Osteocyte (in vitro differentiated cells): ENCODE results near the gene DCTN5. TPM values are rescaled to one million over a fixed set of nuclear protein-coding genes. Genes with fewer than 3 reads are reported as not detected.

Experiments used
- DNase-seq: peaks from one replicate; pipeline ENCODE4 v3.0.0; 2021; ENCODE audit warnings: mixed read lengths; ENCODE audit not compliant: unreplicated experiment; ENCODE audit errors: extremely low spot score
- H3K27ac Mint-ChIP-seq: one replicate; pipeline ENCODE4 v1.8.0; 2021; ENCODE audit warnings: mild to moderate bottlenecking, mixed read lengths; ENCODE audit not compliant: unreplicated experiment
- H3K27me3 Mint-ChIP-seq: one replicate; pipeline ENCODE4 v1.8.0; 2021; ENCODE audit warnings: mixed read lengths; ENCODE audit not compliant: unreplicated experiment
- H3K36me3 Mint-ChIP-seq: one replicate; pipeline ENCODE4 v1.8.0; 2021; ENCODE audit warnings: mixed read lengths; ENCODE audit not compliant: unreplicated experiment
- H3K4me1 Mint-ChIP-seq: one replicate; pipeline ENCODE4 v1.8.0; 2021; ENCODE audit warnings: mixed read lengths; ENCODE audit not compliant: unreplicated experiment
- H3K4me3 Mint-ChIP-seq: one replicate; pipeline ENCODE4 v1.8.0; 2021; ENCODE audit warnings: mild to moderate bottlenecking, moderate library complexity, mixed read lengths; ENCODE audit not compliant: unreplicated experiment
- H3K9me3 Mint-ChIP-seq: one replicate; pipeline ENCODE4 v1.8.0; 2021; ENCODE audit warnings: mixed read lengths; ENCODE audit not compliant: unreplicated experiment
- total RNA-seq: library from RNA; stranded (reverse); gene quantifications from 2 replicates; pipeline ENCODE4 v1.2.1, GENCODE V29; 2021
- TF ChIP-seq, protein P1 (sequence below): fragments of 200-600 bp; sonication (generic); IDR thresholded peaks from 2 replicates; pipeline ENCODE4 v1.5.0; 2021; ENCODE audit warnings: antibody characterized with exemption, mild to moderate bottlenecking, moderate library complexity

The DCTN5 gene
- total RNA-seq, 1 donor from 2014 or later: 65.3 TPM

DNA sequence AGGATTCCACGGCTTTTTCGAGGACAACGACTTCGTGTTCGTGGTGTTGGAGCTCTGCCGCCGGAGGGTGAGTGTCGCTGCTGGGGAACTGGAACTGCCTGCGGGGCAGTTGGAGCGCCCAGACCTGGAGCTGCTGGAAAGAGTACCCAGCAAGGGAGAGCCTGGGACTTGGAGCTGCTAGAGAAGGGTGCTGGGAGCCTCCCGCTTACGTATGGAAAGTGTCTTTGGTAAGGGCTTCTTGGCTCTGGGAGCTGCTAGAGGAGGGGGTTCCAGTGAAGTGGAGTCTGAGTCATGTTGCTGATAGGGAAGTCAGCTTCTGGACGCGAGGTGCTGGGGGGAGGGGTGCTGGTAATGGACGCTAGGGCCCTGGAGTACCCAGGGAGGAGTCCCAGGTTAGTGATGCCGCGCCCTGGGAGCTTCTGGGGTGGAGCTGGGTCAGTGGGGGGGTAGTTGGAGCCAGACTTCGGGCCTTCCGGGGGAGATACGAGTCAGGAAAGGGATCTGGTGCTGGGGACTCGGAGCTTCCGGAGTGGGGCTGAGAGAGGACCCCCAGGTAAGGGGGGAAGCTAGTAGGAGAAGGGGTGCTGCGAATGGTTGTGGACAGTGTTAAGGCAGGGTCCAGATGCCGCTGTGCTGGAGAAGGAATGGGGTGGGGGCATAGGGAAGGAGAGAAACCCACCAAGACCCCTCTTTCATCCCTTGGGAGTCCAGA lies 38.2 kb downstream of the DCTN5 start:
- Mint-ChIP-seq H3K36me3 (peaks cover 8% of the 10 kb centered on the region), H3K4me1 (peaks cover 29% of the 10 kb centered on the region), H3K27ac (no peak overlapping the region), H3K4me3 (peak overlapping the region; percentile 78), H3K9me3 (no peaks in the 10 kb centered on the region), H3K27me3 (no peaks in the 10 kb centered on the region)
- DNase-seq: no peak
- TF ChIP-seq, protein P1, sequence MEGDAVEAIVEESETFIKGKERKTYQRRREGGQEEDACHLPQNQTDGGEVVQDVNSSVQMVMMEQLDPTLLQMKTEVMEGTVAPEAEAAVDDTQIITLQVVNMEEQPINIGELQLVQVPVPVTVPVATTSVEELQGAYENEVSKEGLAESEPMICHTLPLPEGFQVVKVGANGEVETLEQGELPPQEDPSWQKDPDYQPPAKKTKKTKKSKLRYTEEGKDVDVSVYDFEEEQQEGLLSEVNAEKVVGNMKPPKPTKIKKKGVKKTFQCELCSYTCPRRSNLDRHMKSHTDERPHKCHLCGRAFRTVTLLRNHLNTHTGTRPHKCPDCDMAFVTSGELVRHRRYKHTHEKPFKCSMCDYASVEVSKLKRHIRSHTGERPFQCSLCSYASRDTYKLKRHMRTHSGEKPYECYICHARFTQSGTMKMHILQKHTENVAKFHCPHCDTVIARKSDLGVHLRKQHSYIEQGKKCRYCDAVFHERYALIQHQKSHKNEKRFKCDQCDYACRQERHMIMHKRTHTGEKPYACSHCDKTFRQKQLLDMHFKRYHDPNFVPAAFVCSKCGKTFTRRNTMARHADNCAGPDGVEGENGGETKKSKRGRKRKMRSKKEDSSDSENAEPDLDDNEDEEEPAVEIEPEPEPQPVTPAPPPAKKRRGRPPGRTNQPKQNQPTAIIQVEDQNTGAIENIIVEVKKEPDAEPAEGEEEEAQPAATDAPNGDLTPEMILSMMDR: no peak

- Mint-ChIP-seq H3K9me3 (no peaks in the 10 kb centered on the region), H3K4me1 (peaks cover 29% of the 10 kb centered on the region), H3K27ac (no peak overlapping the region), H3K4me3 (peak overlapping the region; percentile 78), H3K27me3 (no peaks in the 10 kb centered on the region), H3K36me3 (peaks cover 7% of the 10 kb centered on the region)
- TF ChIP-seq, protein P1: no peak
- DNase-seq: no peak
These were observed 38.7 kb downstream of the DCTN5 start for GRCh38 chr16:23679986-23680336.

- no peak for DNase-seq
- Mint-ChIP-seq H3K4me1 (peaks cover 29% of the 10 kb centered on the region), H3K27me3 (no peaks in the 10 kb centered on the region), H3K36me3 (peaks cover 14% of the 10 kb centered on the region), H3K4me3 (no peak overlapping the region), H3K27ac (no peak overlapping the region), H3K9me3 (no peaks in the 10 kb centered on the region)
- TF ChIP-seq, protein P1: no peak
These were observed 40.9 kb downstream of the DCTN5 start for GRCh38 chr16:23682181-23682580.

DNA sequence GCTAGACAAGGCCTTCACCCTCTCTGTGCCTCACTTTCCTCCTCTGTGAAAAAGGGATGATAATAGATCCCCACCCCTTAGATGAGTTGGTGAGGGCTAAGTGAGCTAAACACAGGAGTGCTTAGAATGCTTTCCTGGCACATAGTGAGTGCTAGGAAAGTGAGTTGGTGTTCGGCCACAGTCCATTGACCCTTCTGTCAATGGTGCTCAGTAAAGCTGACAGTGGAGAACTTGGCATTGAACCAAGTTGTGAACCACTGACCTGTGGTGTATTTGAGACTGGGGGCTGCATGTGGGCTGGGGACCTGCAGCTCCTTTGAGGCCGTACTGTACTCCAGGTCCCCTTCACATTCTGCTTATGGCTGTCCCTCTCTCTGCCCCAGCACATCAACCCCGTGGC lies 42.2 kb downstream of the DCTN5 start:
- no peak overlapping the region for H3K4me3 Mint-ChIP-seq
- H3K27ac Mint-ChIP-seq: no peak overlapping the region
- peaks cover 24% of the 10 kb centered on the region for H3K4me1 Mint-ChIP-seq
- TF ChIP-seq, protein P1: no peak
- DNase-seq: no peak
- peaks cover 22% of the 10 kb centered on the region for H3K36me3 Mint-ChIP-seq
- no peaks in the 10 kb centered on the region for H3K27me3 Mint-ChIP-seq
- no peaks in the 10 kb centered on the region for H3K9me3 Mint-ChIP-seq

DNA sequence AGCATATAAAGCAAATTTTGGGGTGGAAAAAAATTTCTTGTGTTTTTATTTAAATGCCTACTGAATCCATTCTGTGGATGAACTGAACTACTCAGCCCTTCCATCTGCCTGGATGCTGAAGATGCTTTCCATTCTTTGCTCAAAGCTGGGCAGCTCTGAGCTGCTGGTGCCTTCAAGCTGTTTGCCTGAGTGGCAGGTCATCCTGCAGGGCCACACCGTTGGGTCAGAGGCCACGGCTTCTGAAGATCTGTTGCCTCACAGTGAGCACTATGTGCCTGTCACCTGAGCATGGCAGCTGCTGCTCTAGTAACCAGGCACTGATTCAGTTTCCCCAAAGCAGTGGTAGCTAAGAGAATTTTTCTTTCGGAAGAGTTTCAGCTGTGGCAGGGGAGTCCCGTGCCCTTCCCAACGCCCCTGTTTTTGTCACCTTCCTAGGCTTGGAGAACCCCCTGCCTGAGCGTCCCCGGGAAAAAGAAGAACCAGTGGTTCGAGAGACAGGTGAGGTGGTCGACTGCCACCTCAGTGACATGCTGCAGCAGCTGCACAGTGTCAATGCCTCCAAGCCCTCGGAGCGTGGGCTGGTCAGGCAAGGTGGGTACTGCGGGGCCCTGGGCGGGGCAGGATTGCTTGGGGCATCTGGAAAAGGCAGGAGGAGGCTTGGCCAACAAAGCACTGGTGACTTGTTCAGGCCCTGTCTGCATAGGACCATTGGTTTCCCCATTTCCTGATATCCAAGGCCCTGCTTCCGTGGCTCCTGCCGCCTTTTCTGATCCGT lies 46.0 kb downstream of the DCTN5 start:
- no peaks in the 10 kb centered on the region for H3K9me3 Mint-ChIP-seq
- peaks cover 29% of the 10 kb centered on the region for H3K36me3 Mint-ChIP-seq
- TF ChIP-seq, protein P1: no peak
- no peak for DNase-seq
- H3K4me1 Mint-ChIP-seq: peaks cover 2% of the 10 kb centered on the region
- no peak overlapping the region for H3K27ac Mint-ChIP-seq
- no peaks in the 10 kb centered on the region for H3K27me3 Mint-ChIP-seq
- H3K4me3 Mint-ChIP-seq: no peak overlapping the region
